ENCODE results near the gene DPY19L2. TPM values are rescaled to one million over a fixed set of nuclear protein-coding genes. Genes with fewer than 3 reads are reported as not detected.
"Not testable (repeated sequence)": the region's sequence is repeated elsewhere in the genome, so short reads cannot be mapped to it uniquely, and the experiment has no call there.

The DPY19L2 gene
- total and polyA plus RNA-seq, 2 of the 4 experiments (the other 2 are of a cell fraction): 0.90 to 1.6 TPM

DNA sequence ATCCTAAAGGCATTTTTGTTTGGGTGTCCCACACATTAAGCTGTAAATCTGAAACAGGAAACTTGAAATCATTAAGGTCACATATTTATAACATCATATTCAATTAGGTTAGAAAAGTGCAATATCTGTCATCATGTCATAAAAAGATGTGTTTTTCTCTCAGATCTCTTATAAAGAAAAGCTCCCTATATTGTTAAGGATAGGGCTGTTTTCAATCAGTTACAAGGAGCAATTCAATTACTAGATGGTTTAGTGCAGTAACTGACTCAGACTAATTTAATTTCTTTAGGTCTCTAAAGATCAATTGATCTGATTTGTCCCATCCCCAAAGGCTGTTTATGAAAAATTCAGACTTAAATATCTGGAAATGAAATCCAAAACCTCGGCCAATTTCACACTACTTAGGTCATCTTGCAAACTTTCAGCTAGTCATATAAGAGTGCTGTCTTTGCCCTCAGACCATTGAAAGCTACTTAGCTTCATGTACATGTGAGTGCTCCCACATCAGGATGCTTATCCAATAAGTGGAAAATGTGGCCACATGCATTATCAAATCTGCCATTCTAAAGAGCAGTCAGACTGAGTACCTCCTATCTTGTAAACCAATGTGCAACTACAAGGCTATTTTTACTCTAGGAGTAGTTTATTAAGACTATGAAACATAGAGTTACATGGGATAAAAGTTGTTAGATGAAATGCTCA, 44.8 kb upstream of the DPY19L2 start:
- H2AK5ac ChIP-seq (ENCODE audit: low read depth, low read length); ATAC-seq (ENCODE audit: low read depth); H3K9ac ChIP-seq (ENCODE audit: low read depth, low read length); intact Hi-C loops (cut with micrococcal nuclease); BruUV-seq (replicated peaks); H4K20me1 ChIP-seq (ENCODE audit: insufficient read depth, low read length); H3K18ac ChIP-seq (ENCODE audit: low read depth, low read length); H3K27ac ChIP-seq (ENCODE audit: insufficient read depth, low read length); H3K9me1 ChIP-seq (ENCODE audit: insufficient read depth, low read length); H4K5ac ChIP-seq (ENCODE audit: low read depth, low read length); H2AK9ac ChIP-seq (replicated peaks; ENCODE audit: low read depth, low read length, poor library complexity); H2BK5ac ChIP-seq (ENCODE audit: low read depth, low read length, poor library complexity, severe bottlenecking); dilution Hi-C loops (cut with HindIII; ENCODE audit: low sequenced_read_pairs, unreplicated experiment); H3K79me1 ChIP-seq (ENCODE audit: low read depth in 1 of 2, low read length in 2 of 2); H3K4me1 ChIP-seq (ENCODE audit: control insufficient read depth, insufficient read depth, low read length); H4K8ac ChIP-seq (ENCODE audit: low read depth in 2 of 2, low read length in 2 of 2); H3K56ac ChIP-seq (ENCODE audit: extremely low read depth, insufficient read depth, low read length); H3K36me3 ChIP-seq (ENCODE audit: control insufficient read depth, insufficient read depth, low read length); H3K9me3 ChIP-seq (ENCODE audit: control insufficient read depth, insufficient read depth, low read length); POLR2A ChIA-PET (ENCODE audit: unreplicated experiment); H3K4me3 ChIP-seq (ENCODE audit: insufficient read depth, low read depth, low read length); H2BK120ac ChIP-seq (ENCODE audit: low read depth, low read length); H4K91ac ChIP-seq (ENCODE audit: insufficient read depth, low read depth, low read length); H3K14ac ChIP-seq (replicated peaks; ENCODE audit: low read depth, low read length); H3K27me3 ChIP-seq (ENCODE audit: control insufficient read depth, insufficient read depth, low read length); in situ Hi-C loops (cut with MboI; ENCODE audit: low sequenced_read_pairs); H2AFZ ChIP-seq (replicated peaks; ENCODE audit: low read length, poor library complexity); H3K4ac ChIP-seq (ENCODE audit: low read depth, low read length); H3K4me2 ChIP-seq (ENCODE audit: low read depth, low read length); H2BK20ac ChIP-seq (ENCODE audit: low read depth, low read length); DNase-seq; H3K23ac ChIP-seq (ENCODE audit: low read depth, low read length); CTCF ChIA-PET; H2BK15ac ChIP-seq (ENCODE audit: low read depth, low read length): not testable (repeated sequence)
- no CpG with 5 or more reads among the region's 1 CpG for WGBS, 2 experiments (ENCODE audit: extremely low coverage in 2 of 2, insufficient read length in 1 of 2)

DNA sequence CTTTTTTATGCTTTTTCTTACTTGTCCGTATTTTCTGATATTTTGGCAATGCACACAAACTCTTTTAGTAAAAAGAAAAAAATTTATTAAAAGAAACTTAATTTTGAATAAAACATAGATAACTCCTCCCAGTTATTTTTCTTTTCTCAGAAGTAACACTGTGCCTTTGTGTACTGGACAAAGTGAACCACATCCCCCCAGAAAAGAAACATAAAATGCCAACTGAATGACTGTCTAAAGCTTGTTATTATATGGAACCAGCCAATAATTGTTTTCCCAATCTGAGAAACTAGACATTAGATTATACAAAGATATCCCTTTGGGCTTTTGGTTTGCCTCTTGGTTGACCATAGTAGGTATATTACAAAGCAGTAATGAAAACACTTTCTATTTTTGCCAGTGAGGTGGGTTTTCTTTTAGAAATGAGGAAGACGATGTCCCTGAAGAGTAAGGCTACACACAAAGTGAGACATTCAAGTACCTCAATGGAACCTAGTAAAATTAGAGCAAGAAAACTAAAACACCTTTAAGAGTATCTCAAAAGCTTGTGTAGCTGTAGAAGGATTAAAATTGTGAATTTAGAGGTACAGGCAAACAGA, 44.2 kb upstream of the DPY19L2 start:
- BruUV-seq (replicated peaks); H3K14ac ChIP-seq (replicated peaks; ENCODE audit: low read depth, low read length); dilution Hi-C loops (cut with HindIII; ENCODE audit: low sequenced_read_pairs, unreplicated experiment); in situ Hi-C loops (cut with MboI; ENCODE audit: low sequenced_read_pairs); H4K20me1 ChIP-seq (ENCODE audit: insufficient read depth, low read length); POLR2A ChIA-PET (ENCODE audit: unreplicated experiment); H2BK15ac ChIP-seq (ENCODE audit: low read depth, low read length); CTCF ChIA-PET; H3K4ac ChIP-seq (ENCODE audit: low read depth, low read length); H4K91ac ChIP-seq (ENCODE audit: insufficient read depth, low read depth, low read length); H3K56ac ChIP-seq (ENCODE audit: extremely low read depth, insufficient read depth, low read length); ATAC-seq (ENCODE audit: low read depth); H4K5ac ChIP-seq (ENCODE audit: low read depth, low read length); H4K8ac ChIP-seq (ENCODE audit: low read depth in 2 of 2, low read length in 2 of 2); H2BK5ac ChIP-seq (ENCODE audit: low read depth, low read length, poor library complexity, severe bottlenecking); H3K18ac ChIP-seq (ENCODE audit: low read depth, low read length); H3K9ac ChIP-seq (ENCODE audit: low read depth, low read length); H3K4me3 ChIP-seq (ENCODE audit: insufficient read depth, low read depth, low read length); H3K27ac ChIP-seq (ENCODE audit: insufficient read depth, low read length); H3K9me3 ChIP-seq (ENCODE audit: control insufficient read depth, insufficient read depth, low read length); H2AFZ ChIP-seq (replicated peaks; ENCODE audit: low read length, poor library complexity); H2AK5ac ChIP-seq (ENCODE audit: low read depth, low read length); DNase-seq; H3K27me3 ChIP-seq (ENCODE audit: control insufficient read depth, insufficient read depth, low read length); H2BK120ac ChIP-seq (ENCODE audit: low read depth, low read length); H3K9me1 ChIP-seq (ENCODE audit: insufficient read depth, low read length); intact Hi-C loops (cut with micrococcal nuclease); H2AK9ac ChIP-seq (replicated peaks; ENCODE audit: low read depth, low read length, poor library complexity); H3K4me1 ChIP-seq (ENCODE audit: control insufficient read depth, insufficient read depth, low read length); H3K23ac ChIP-seq (ENCODE audit: low read depth, low read length); H3K4me2 ChIP-seq (ENCODE audit: low read depth, low read length); H2BK20ac ChIP-seq (ENCODE audit: low read depth, low read length); H3K36me3 ChIP-seq (ENCODE audit: control insufficient read depth, insufficient read depth, low read length); H3K79me1 ChIP-seq (ENCODE audit: low read depth in 1 of 2, low read length in 2 of 2): not testable (repeated sequence)
- no CpG with 5 or more reads among the region's 2 CpGs for WGBS, 2 experiments (ENCODE audit: extremely low coverage in 2 of 2, insufficient read length in 1 of 2)
